ENCODE measurements around the gene JMJD7. TPM values are rescaled to one million over a fixed set of nuclear protein-coding genes. Genes with fewer than 3 reads are reported as not detected.

Gene JMJD7
- polyA plus RNA-seq, 2 of the 4 experiments (the other 2 are of a cell fraction) = 3.4 to 3.8 TPM

DNA sequence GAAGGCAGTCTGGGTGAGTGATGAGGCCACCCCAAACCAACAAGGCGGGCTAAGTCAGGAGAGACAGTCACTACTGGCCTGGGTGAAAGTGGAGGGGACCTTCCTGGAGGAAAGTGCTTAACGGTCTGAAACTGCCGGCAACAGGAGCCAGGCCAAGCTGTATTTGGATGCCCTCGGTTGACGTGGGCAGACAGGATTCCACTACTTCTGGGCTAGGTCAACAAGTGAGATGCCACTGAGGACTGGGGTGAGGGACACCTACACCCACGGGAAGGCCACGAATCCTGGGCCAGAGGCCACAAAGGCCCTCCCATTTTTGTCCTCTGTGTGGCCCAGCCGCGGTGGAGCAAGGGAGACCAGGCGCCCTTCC is 53.6 kb downstream of the JMJD7 start:
- Histone ChIP-seq H3K4me2 (no peak overlapping the region), H3K4me1 (no peaks in the 10 kb centered on the region), H3K4me3 (no peak overlapping the region), H3K27ac (no peak overlapping the region), H3K9me3 (no peaks in the 10 kb centered on the region)
- no peak for TF ChIP-seq SMC3 (IDR thresholded peaks at IDR 0.05)
- TF ChIP-seq MAFK (IDR thresholded peaks at IDR 0.05; ENCODE audit: partially characterized antibody) = no peak
- TF ChIP-seq HOXB13 (CRISPR knock-in tag; IDR thresholded peaks at IDR 0.05; ENCODE audit: low read depth) = no peak
- WGBS (ENCODE audit: missing lambda C conversion rate) = 79% methylated on average over 8 of the region's 10 CpGs
- CTCF ChIA-PET = interaction anchor here (0.6 to 1.4 kb wide), 2 partner anchors 70 to 421 kb away, joined by 3 to 4 read pairs; no protein-coding TSS in a partner anchor
- POLR2A ChIA-PET = no interaction called here
- FAIRE-seq (no peak), DNase-seq (ENCODE audit: low read depth in 1 of 2, low spot score in 1 of 2) (no peak), ATAC-seq (no peak)

DNA sequence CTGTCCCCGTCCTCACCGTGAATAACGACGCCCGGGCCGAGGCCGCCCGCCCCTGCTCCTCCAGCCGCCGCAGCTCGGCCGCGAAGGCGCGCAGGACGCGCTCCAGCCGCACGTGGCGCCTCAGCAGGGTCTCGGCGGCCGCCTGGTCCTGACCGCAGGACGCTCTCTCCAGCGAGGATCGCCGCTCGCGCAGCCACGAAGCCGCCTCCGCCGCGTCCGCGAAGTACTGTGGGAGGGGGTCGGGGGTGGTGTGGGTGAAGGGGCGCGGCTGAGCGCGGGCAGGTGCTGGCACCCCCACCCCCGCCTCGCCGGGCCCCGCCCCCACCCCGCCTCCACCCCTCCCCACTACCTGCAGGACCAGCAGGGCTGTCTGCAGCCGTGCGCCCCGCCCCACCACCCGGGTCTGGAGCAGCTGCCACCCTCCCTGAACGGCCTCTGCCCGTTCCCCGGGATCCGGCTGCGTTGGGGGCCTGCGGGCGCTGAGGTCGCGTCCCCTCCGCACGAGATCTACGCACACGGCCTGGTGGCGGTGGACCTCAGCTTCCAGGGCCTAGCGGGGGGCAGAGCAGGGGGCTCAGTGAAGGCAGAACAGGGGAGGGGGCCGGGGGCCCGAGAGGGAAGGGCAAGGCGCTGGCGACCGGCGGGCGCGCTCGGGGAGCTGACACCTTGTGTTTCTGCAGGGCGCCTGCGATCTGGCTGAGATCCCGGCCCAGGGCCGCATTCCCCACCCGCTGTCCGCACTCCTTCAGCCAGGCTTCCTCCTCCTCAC is 54.2 kb downstream of the JMJD7 start:
- WGBS (ENCODE audit: missing lambda C conversion rate) = 87% methylated on average over 12 of the region's 81 CpGs
- H3K4me2 ChIP-seq = no peak overlapping the region
- CTCF ChIA-PET = interaction anchor here (0.6 to 1.6 kb wide), 3 partner anchors 23 to 422 kb away, joined by 3 to 5 read pairs (median 4); no protein-coding TSS in a partner anchor

DNA sequence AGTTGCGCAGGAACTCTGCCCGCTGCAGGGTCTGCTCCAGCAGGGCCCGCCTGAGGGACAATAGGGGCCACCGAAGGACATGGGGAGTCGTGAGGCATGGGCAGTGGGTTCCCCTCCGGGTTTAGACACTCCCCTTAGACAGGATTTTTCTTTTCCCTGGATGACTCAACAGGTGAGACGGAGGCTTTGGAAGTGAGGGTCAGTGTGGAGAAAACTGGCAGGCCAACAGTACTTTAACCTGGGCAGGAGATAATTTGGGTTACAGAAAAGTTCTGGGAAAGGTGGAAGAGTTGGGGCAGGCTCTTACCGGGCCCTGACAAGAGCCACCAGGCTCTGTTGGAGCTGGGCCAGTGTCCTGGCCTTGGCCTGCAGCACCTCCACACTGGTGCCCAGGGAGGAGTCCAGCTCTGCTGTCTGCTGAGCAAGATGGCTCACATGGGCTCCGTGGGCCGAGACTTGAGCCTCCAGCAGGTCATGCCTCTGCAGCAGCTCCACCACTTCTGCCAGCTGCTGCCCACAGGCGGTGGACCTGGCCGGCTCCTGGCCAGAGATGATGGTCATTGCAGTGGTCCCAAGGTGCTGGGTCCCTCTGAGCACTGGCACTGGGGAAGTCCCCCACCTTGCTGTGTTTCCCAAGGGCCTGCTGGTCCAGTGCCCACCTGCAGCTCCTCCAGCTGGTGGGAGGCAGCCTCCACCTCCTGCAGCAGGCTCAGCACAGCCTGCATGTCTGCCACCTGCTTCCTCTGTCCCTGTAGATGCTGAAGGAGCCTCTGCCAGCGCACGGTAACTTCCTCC is 55.0 kb downstream of the JMJD7 start:
- no peak for FAIRE-seq
- CTCF ChIA-PET = interaction anchor here (0.7 to 1.6 kb wide), 2 partner anchors 9 to 22 kb away, joined by 3 to 5 read pairs; no protein-coding TSS in a partner anchor
- TF ChIP-seq, protein P1, sequence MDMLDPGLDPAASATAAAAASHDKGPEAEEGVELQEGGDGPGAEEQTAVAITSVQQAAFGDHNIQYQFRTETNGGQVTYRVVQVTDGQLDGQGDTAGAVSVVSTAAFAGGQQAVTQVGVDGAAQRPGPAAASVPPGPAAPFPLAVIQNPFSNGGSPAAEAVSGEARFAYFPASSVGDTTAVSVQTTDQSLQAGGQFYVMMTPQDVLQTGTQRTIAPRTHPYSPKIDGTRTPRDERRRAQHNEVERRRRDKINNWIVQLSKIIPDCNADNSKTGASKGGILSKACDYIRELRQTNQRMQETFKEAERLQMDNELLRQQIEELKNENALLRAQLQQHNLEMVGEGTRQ (IDR thresholded peaks at IDR 0.05) = no peak
- TF ChIP-seq HOXA7 (CRISPR knock-in tag; IDR thresholded peaks at IDR 0.05) (no peak), ESRRA (IDR thresholded peaks at IDR 0.05; ENCODE audit: borderline replicate concordance, low read length) (no peak), ZFP36 (IDR thresholded peaks at IDR 0.05; ENCODE audit: borderline replicate concordance, partially characterized antibody) (no peak), ZC3H11A (IDR thresholded peaks at IDR 0.05) (no peak), POLR2AphosphoS2 (conservative IDR thresholded peaks at IDR 0.05; ENCODE audit: low read length) (no peak), HOXB13 (CRISPR knock-in tag; IDR thresholded peaks at IDR 0.05; ENCODE audit: low read depth) (no peak), TP53 (CRISPR knock-in tag; IDR thresholded peaks at IDR 0.05) (no peak), RAD21 (conservative IDR thresholded peaks at IDR 0.05 in 1 of 2, IDR thresholded peaks at IDR 0.05 in 1 of 2) (no peak), FOSB (CRISPR knock-in tag; IDR thresholded peaks at IDR 0.05) (no peak), GATA3 (IDR thresholded peaks at IDR 0.05; ENCODE audit: borderline replicate concordance) (no peak)
- TF ChIP-seq, protein P2, sequence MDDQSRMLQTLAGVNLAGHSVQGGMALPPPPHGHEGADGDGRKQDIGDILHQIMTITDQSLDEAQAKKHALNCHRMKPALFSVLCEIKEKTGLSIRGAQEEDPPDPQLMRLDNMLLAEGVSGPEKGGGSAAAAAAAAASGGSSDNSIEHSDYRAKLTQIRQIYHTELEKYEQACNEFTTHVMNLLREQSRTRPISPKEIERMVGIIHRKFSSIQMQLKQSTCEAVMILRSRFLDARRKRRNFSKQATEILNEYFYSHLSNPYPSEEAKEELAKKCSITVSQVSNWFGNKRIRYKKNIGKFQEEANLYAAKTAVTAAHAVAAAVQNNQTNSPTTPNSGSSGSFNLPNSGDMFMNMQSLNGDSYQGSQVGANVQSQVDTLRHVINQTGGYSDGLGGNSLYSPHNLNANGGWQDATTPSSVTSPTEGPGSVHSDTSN (IDR thresholded peaks at IDR 0.05) = no peak

More for the DNA sequence above, 54.2 kb downstream of the JMJD7 start:
- FAIRE-seq (no peak), ATAC-seq (no peak), DNase-seq (ENCODE audit: low read depth in 1 of 2, low spot score in 1 of 2) (no peak)
- Histone ChIP-seq H3K27ac (no peak overlapping the region), H3K4me1 (no peaks in the 10 kb centered on the region), H3K4me3 (no peak overlapping the region), H3K9me3 (no peaks in the 10 kb centered on the region)
- POLR2A ChIA-PET = no interaction called here
- TF ChIP-seq CBX2 (IDR thresholded peaks at IDR 0.05; ENCODE audit: borderline replicate concordance, low read depth) (no peak), HOXA7 (CRISPR knock-in tag; IDR thresholded peaks at IDR 0.05) (no peak), EHMT2 (IDR thresholded peaks at IDR 0.05; ENCODE audit: low read depth) (no peak), ZNF302 (CRISPR knock-in tag; IDR thresholded peaks at IDR 0.05) (no peak), EHF (CRISPR knock-in tag; IDR thresholded peaks at IDR 0.05) (no peak), MYC (IDR thresholded peaks at IDR 0.05; ENCODE audit: borderline replicate concordance, low read length) (no peak), KDM1A (IDR thresholded peaks at IDR 0.05; ENCODE audit: low read depth) (no peak), CHD4 (IDR thresholded peaks at IDR 0.05; ENCODE audit: borderline replicate concordance) (no peak)
- TF ChIP-seq, protein P3, sequence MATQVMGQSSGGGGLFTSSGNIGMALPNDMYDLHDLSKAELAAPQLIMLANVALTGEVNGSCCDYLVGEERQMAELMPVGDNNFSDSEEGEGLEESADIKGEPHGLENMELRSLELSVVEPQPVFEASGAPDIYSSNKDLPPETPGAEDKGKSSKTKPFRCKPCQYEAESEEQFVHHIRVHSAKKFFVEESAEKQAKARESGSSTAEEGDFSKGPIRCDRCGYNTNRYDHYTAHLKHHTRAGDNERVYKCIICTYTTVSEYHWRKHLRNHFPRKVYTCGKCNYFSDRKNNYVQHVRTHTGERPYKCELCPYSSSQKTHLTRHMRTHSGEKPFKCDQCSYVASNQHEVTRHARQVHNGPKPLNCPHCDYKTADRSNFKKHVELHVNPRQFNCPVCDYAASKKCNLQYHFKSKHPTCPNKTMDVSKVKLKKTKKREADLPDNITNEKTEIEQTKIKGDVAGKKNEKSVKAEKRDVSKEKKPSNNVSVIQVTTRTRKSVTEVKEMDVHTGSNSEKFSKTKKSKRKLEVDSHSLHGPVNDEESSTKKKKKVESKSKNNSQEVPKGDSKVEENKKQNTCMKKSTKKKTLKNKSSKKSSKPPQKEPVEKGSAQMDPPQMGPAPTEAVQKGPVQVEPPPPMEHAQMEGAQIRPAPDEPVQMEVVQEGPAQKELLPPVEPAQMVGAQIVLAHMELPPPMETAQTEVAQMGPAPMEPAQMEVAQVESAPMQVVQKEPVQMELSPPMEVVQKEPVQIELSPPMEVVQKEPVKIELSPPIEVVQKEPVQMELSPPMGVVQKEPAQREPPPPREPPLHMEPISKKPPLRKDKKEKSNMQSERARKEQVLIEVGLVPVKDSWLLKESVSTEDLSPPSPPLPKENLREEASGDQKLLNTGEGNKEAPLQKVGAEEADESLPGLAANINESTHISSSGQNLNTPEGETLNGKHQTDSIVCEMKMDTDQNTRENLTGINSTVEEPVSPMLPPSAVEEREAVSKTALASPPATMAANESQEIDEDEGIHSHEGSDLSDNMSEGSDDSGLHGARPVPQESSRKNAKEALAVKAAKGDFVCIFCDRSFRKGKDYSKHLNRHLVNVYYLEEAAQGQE (IDR thresholded peaks at IDR 0.05) = no peak
- TF ChIP-seq, protein P4, sequence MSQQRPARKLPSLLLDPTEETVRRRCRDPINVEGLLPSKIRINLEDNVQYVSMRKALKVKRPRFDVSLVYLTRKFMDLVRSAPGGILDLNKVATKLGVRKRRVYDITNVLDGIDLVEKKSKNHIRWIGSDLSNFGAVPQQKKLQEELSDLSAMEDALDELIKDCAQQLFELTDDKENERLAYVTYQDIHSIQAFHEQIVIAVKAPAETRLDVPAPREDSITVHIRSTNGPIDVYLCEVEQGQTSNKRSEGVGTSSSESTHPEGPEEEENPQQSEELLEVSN (IDR thresholded peaks at IDR 0.05; ENCODE audit: borderline replicate concordance, low read depth) = no peak
- TF ChIP-seq, protein P5, sequence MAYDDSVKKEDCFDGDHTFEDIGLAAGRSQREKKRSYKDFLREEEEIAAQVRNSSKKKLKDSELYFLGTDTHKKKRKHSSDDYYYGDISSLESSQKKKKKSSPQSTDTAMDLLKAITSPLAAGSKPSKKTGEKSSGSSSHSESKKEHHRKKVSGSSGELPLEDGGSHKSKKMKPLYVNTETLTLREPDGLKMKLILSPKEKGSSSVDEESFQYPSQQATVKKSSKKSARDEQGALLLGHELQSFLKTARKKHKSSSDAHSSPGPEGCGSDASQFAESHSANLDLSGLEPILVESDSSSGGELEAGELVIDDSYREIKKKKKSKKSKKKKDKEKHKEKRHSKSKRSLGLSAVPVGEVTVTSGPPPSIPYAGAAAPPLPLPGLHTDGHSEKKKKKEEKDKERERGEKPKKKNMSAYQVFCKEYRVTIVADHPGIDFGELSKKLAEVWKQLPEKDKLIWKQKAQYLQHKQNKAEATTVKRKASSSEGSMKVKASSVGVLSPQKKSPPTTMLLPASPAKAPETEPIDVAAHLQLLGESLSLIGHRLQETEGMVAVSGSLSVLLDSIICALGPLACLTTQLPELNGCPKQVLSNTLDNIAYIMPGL (CRISPR knock-in tag; IDR thresholded peaks at IDR 0.05; ENCODE audit: borderline replicate concordance) = no peak

More for the DNA sequence above, 55.0 kb downstream of the JMJD7 start:
- no peak for DNase-seq (ENCODE audit: low read depth in 1 of 2, low spot score in 1 of 2)
- Histone ChIP-seq H3K4me2 (no peak overlapping the region), H3K27ac (no peak overlapping the region), H3K9me3 (no peaks in the 10 kb centered on the region), H3K4me1 (no peaks in the 10 kb centered on the region), H3K4me3 (no peak overlapping the region)
- 0 out of 6 replicates have a peak, but pooled peaks of 1 of the 2 experiments have one; percentile 22 for ATAC-seq
- POLR2A ChIA-PET = no interaction called here
- WGBS (ENCODE audit: missing lambda C conversion rate) = 85% methylated on average over 6 of the region's 14 CpGs
